Osteoblast (primary cell): ENCODE results near the gene PDLIM7. TPM values are rescaled to one million over a fixed set of nuclear protein-coding genes. Genes with fewer than 3 reads are reported as not detected.
A peak's percentile ranks its signal among the peaks of the same experiment; 100 is the strongest.

ENCODE experiments used
- DNase-seq: peaks from one replicate; pipeline ENCODE4 v3.0.0; 2011; ENCODE audit warnings: low spot score, mixed read lengths; ENCODE audit not compliant: insufficient read length; ENCODE audit errors: missing footprints
- H2AFZ ChIP-seq: 2 replicates; pipeline ENCODE4 v1.6.0; 2011; ENCODE audit warnings: mild to moderate bottlenecking, low read length
- H3K27ac ChIP-seq: 2 replicates; pipeline ENCODE4 v1.5.1; 2011; ENCODE audit warnings: mild to moderate bottlenecking, low read depth, low read length, moderate library complexity
- H3K27me3 ChIP-seq: 2 replicates; pipeline ENCODE4 v1.6.0; 2012; ENCODE audit warnings: mild to moderate bottlenecking, control low read depth, inconsistent platforms, low read length, moderate library complexity; ENCODE audit not compliant: insufficient read depth
- H3K36me3 ChIP-seq: 2 replicates; pipeline ENCODE4 v1.5.1; 2011; ENCODE audit warnings: mild to moderate bottlenecking, low read length, control low read depth, moderate library complexity; ENCODE audit not compliant: insufficient read depth
- H3K4me1 ChIP-seq: 2 replicates; pipeline ENCODE4 v1.5.1; 2011; ENCODE audit warnings: mild to moderate bottlenecking, low read length, control low read depth, moderate library complexity; ENCODE audit not compliant: insufficient read depth
- H3K4me2 ChIP-seq: 2 replicates; pipeline ENCODE4 v1.6.0; 2011; ENCODE audit warnings: mild to moderate bottlenecking, low read length; ENCODE audit not compliant: insufficient read depth
- H3K4me3 ChIP-seq: fragments of 200-600 bp; sonication (generic); 3 replicates; pipeline ENCODE4 v1.5.1; 2012; ENCODE audit warnings: mild to moderate bottlenecking, low read length, inconsistent platforms; ENCODE audit not compliant: insufficient read depth
- H3K79me2 ChIP-seq: 2 replicates; pipeline ENCODE4 v1.6.0; 2012; ENCODE audit warnings: mild to moderate bottlenecking, low read length, control low read depth, inconsistent platforms; ENCODE audit not compliant: insufficient read depth
- H3K9me3 ChIP-seq: 2 replicates; pipeline ENCODE4 v1.5.1; 2011; ENCODE audit warnings: low read depth, low read length, control low read depth
- H4K20me1 ChIP-seq: 2 replicates; pipeline ENCODE4 v1.6.0; 2012; ENCODE audit warnings: mild to moderate bottlenecking, low read length, control low read depth; ENCODE audit not compliant: insufficient read depth
- total RNA-seq: library from RNA; depleted of rRNA; stranded (reverse); fragments of >200 nt; gene quantifications from 2 replicates; pipeline ENCODE4 v1.2.3, GENCODE V29; 2012
- TF ChIP-seq, protein P1 (sequence below): IDR thresholded peaks from 2 replicates; pipeline ENCODE4 v1.5.1; 2011; ENCODE audit warnings: mild to moderate bottlenecking, low read depth, low read length, moderate library complexity; ENCODE audit errors: extremely low read depth

Gene PDLIM7
- total RNA-seq, 1 donor: 159 TPM

DNA sequence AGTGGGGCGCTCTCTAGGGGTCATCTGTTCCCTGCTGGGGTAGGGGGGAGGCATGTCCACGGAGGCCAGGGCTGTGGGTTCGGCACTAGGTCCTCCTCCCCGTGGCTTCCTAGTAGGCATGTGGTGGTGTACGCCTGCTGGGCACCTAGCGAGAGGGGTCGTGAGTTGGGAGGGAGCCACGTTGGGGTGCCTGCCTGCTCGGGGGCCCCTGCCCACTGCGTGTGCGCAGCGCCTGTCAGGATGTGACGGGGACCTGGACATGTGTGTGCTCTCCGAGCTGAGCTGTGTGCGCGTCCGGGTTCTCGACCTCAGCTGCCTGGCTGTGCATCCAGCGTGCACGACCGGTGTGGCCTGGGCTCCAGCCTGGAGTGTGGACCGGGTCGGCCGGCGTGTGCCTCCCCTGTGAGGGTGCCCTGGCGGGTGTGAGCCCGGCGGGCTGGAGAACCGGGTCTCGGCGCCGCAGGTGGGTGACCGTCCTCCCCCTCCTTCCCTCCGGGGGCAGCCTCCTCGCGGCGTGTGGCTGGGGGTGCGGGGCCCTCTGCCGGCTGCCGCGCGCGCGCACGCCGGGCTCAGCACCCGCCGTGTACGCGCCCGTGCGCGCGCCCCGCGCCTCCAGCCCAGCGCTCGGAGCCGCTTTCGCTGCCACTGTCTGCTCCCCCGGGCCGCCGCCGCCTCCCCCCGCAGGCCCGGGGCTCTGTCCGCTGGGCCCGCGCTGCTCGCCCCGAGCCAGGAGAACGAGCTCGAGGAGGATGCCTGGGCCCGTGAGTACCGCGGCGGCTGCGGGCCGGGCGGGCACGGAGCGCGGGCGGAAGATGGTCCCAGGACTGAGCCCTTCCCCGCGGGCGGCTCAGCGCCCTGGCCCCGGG lies 51.0 kb downstream of the PDLIM7 start, which contains the start of gene PRR7:
PRR7 (plus strand) TSS at position 615 of the 866 bp plus-strand sequence. CDS start 8,254 bp downstream, outside the sequence.
- DNase-seq: peak; percentile 100
- TF ChIP-seq, protein P1, sequence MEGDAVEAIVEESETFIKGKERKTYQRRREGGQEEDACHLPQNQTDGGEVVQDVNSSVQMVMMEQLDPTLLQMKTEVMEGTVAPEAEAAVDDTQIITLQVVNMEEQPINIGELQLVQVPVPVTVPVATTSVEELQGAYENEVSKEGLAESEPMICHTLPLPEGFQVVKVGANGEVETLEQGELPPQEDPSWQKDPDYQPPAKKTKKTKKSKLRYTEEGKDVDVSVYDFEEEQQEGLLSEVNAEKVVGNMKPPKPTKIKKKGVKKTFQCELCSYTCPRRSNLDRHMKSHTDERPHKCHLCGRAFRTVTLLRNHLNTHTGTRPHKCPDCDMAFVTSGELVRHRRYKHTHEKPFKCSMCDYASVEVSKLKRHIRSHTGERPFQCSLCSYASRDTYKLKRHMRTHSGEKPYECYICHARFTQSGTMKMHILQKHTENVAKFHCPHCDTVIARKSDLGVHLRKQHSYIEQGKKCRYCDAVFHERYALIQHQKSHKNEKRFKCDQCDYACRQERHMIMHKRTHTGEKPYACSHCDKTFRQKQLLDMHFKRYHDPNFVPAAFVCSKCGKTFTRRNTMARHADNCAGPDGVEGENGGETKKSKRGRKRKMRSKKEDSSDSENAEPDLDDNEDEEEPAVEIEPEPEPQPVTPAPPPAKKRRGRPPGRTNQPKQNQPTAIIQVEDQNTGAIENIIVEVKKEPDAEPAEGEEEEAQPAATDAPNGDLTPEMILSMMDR: no peak
- Histone ChIP-seq H3K36me3 (no peaks in the 10 kb centered on the region), H3K4me2 (peak within 1 kb of the TSS; percentile 97), H3K4me1 (peaks cover 18% of the 10 kb centered on the region), H4K20me1 (peaks cover 30% of the 10 kb centered on the region), H3K27me3 (no peaks in the 10 kb centered on the region), H3K79me2 (peaks cover 15% of the 10 kb centered on the region), H3K27ac (peak within 1 kb of the TSS; percentile 25), H3K9me3 (no peaks in the 10 kb centered on the region), H3K4me3 (peak within 1 kb of the TSS; percentile 82), H2AFZ (peak within 1 kb of the TSS; percentile 85)

- no peak for DNase-seq
Observed at GRCh38 chr5:177445917-177446199, 51.5 kb downstream of the PDLIM7 start.

DNA sequence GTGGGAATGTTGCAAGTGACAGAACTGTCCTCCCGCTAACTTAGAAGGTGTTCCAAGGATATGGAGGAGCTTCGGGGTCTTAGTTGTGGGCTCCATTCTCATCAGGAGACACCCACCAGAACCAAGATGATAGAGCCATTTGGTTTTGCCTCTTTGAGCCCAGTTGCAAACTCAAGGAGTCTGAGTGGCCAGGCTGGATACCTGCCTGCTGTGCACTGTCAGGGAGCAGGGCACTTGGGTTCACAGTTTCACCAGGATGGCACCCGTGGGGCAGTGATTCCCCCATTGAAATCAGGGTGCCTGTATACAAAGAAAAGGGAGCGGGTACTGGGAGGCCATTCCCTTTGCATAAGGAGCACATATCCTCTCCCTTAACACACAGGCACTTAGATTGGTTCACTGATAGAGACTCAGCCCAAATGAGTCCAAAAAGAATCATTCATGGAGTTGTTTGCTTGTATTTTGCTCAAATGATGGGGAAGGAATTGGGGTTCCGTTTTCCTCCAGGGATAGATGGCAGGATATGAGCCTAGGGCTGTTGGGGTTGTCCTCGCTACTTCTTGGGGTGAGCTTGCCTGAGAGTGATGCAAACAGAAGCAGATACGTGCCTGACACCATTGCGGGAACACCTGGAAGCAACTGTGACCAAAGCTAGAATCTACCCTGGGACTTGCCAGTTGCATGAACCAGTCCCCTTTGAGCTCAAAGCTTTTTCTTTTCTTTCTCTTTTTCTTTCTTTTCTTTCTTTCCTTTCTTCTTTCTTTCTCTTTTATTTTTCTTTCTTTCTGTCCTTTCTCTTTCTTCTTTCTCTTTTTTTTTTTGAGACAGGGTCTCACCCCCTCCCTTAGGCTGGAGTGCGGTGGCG lies 52.1 kb downstream of the PDLIM7 start:
- Histone ChIP-seq H3K4me3 (no peak overlapping the region), H3K36me3 (peaks cover 4% of the 10 kb centered on the region), H4K20me1 (peaks cover 20% of the 10 kb centered on the region), H3K27ac (no peak overlapping the region), H3K4me2 (peak overlapping the region; percentile 97), H3K9me3 (no peaks in the 10 kb centered on the region), H3K27me3 (no peaks in the 10 kb centered on the region), H3K4me1 (peaks cover 18% of the 10 kb centered on the region), H3K79me2 (peaks cover 12% of the 10 kb centered on the region), H2AFZ (no peak overlapping the region)
- DNase-seq: peak; percentile 86
- TF ChIP-seq, protein P1: no peak

More at GRCh38 chr5:177445917-177446199, 51.5 kb downstream of the PDLIM7 start:
- peaks cover 26% of the 10 kb centered on the region for H4K20me1 ChIP-seq
- no peaks in the 10 kb centered on the region for H3K27me3 ChIP-seq
- peaks cover 18% of the 10 kb centered on the region for H3K4me1 ChIP-seq
- H2AFZ ChIP-seq: peak overlapping the region; percentile 85
- H3K4me2 ChIP-seq: peak overlapping the region; percentile 97
- TF ChIP-seq, protein P1: no peak
- peak overlapping the region; percentile 82 for H3K4me3 ChIP-seq
- H3K79me2 ChIP-seq: peaks cover 15% of the 10 kb centered on the region
- H3K27ac ChIP-seq: no peak overlapping the region
- H3K36me3 ChIP-seq: no peaks in the 10 kb centered on the region
- H3K9me3 ChIP-seq: no peaks in the 10 kb centered on the region
